BE2C (cell line): ENCODE results near the gene DEFB119.
"Not testable (repeated sequence)": the region's sequence is repeated elsewhere in the genome, so short reads cannot be mapped to it uniquely, and the experiment has no call there.

Experiments
- DNase-seq: peaks from one replicate; pipeline ENCODE4 v3.0.0-alpha.2; 2020
- H3K27me3 ChIP-seq: fragments of 250-450 bp; sonication (Bioruptor Pico); 2 replicates; pipeline ENCODE4 v1.5.1; 2020; ENCODE audit warnings: mild to moderate bottlenecking
- H3K36me3 ChIP-seq: fragments of 250-450 bp; sonication (Bioruptor Pico); 2 replicates; pipeline ENCODE4 v1.5.1; 2020; ENCODE audit warnings: mild to moderate bottlenecking
- H3K4me1 ChIP-seq: fragments of 250-450 bp; sonication (Bioruptor Pico); 2 replicates; pipeline ENCODE4 v1.5.1; 2020
- H3K4me3 ChIP-seq: 2 replicates; pipeline ENCODE4 v1.5.1; 2011; ENCODE audit warnings: low read depth, low read length
- H3K9me3 ChIP-seq: fragments of 250-450 bp; sonication (Bioruptor Pico); 2 replicates; pipeline ENCODE4 v1.5.1; 2020
- TF ChIP-seq, protein P1 (sequence below): IDR thresholded peaks from 2 replicates; pipeline ENCODE4 v1.5.1; 2012; ENCODE audit warnings: mild to moderate bottlenecking, low read depth, low read length

DEFB119 gene

GRCh38 chr20:31374346-31374745 lies 16.0 kb downstream of the DEFB119 start:
- no peaks in the 10 kb centered on the region for H3K36me3 ChIP-seq
- no peak for DNase-seq
- 0 out of 2 replicates have a peak, but pooled peaks cover 3% of the 10 kb centered on the region for H3K27me3 ChIP-seq
- no peaks in the 10 kb centered on the region for H3K9me3 ChIP-seq
- no peaks in the 10 kb centered on the region for H3K4me1 ChIP-seq
- TF ChIP-seq, protein P1, sequence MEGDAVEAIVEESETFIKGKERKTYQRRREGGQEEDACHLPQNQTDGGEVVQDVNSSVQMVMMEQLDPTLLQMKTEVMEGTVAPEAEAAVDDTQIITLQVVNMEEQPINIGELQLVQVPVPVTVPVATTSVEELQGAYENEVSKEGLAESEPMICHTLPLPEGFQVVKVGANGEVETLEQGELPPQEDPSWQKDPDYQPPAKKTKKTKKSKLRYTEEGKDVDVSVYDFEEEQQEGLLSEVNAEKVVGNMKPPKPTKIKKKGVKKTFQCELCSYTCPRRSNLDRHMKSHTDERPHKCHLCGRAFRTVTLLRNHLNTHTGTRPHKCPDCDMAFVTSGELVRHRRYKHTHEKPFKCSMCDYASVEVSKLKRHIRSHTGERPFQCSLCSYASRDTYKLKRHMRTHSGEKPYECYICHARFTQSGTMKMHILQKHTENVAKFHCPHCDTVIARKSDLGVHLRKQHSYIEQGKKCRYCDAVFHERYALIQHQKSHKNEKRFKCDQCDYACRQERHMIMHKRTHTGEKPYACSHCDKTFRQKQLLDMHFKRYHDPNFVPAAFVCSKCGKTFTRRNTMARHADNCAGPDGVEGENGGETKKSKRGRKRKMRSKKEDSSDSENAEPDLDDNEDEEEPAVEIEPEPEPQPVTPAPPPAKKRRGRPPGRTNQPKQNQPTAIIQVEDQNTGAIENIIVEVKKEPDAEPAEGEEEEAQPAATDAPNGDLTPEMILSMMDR, result no peak
- no peak overlapping the region for H3K4me3 ChIP-seq

GRCh38 chr20:31368301-31368700 lies 22.1 kb downstream of the DEFB119 start, which contains the start of gene DEFB118:
TSS of gene DEFB118 (plus strand) at chr20:31368601. CDS start at chr20:31368651, 50 bp downstream.
- TF ChIP-seq, protein P1, result no peak
- Histone ChIP-seq H3K4me1 (no peaks in the 10 kb centered on the region), H3K4me3 (no peak within 1 kb of the TSS), H3K27me3 (0 out of 2 replicates have a peak, but pooled peaks cover 3% of the 10 kb centered on the region), H3K36me3 (no peaks in the 10 kb centered on the region), H3K9me3 (no peaks in the 10 kb centered on the region)
- no peak for DNase-seq

DNA sequence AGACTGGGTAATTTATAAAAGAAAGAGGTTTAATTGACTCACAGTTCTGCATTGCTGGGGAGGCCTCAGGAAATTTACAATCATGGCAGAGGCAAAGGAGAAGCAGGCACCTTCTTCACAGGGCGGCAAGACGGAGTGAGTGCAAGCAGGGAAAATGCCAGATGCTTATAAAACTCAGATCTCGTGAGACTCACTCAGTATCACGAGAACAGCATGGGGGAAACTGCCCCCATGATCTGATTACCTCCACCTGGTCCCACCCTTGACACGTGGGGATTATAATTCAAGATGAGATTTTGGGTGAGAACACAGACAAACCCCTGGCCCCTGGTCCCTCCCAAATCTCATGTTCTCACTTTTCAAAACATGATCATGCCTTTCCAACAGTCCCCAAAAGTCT lies 26.1 kb downstream of the DEFB119 start:
- not testable (repeated sequence) for H3K4me3 ChIP-seq, H3K4me1 ChIP-seq, H3K36me3 ChIP-seq, DNase-seq, H3K27me3 ChIP-seq, H3K9me3 ChIP-seq

DNA sequence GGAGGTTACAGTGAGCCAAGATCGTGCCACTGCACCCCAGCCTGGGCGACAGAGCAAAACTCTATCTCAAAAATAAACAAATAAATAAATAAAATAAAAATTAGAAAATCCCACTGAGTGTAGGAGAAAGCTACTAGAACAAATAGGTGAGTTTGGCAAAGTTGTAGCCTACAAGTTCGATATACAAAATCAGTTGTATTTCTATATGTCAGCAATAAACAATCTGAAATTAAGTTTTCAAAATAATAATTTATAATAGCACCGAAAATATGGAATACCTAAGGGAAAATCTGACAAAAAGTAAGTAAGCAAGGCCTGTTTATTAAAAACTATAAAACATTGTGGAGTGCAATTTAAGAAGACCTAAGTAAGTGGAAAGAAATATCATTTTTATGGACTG lies 27.1 kb downstream of the DEFB119 start:
- Histone ChIP-seq H3K36me3 (no peaks in the 10 kb centered on the region), H3K27me3 (no peaks in the 10 kb centered on the region), H3K4me3 (no peak overlapping the region), H3K4me1 (no peaks in the 10 kb centered on the region), H3K9me3 (no peaks in the 10 kb centered on the region)
- no peak for DNase-seq
- TF ChIP-seq, protein P1, result no peak

GRCh38 chr20:31355981-31356380 lies 34.4 kb downstream of the DEFB119 start:
- DNase-seq, result no peak
- TF ChIP-seq, protein P1, result no peak
- Histone ChIP-seq H3K4me1 (no peaks in the 10 kb centered on the region), H3K36me3 (no peaks in the 10 kb centered on the region), H3K9me3 (no peaks in the 10 kb centered on the region), H3K27me3 (no peaks in the 10 kb centered on the region), H3K4me3 (no peak overlapping the region)

DNA sequence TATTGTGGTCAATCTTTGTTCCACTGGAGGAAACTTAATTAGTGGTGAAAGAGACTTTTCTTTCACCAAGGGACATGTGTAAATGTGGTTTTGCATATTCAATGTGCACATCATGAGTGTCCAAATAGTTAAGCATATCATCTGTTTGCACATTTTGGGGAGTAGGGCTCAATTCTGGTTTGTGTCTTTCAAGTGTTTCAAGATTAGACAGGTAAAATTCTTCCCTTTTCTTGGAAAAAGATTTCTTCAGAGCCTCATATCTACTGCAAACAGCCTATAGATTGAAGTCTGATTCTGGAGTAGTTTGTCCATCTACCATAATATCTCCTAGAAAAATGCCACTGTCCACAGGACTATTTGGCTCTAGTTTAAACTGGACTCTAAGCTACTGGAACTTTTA lies 48.9 kb downstream of the DEFB119 start:
- Histone ChIP-seq H3K27me3 (no peaks in the 10 kb centered on the region), H3K4me1 (no peaks in the 10 kb centered on the region), H3K4me3 (no peak overlapping the region), H3K9me3 (no peaks in the 10 kb centered on the region), H3K36me3 (no peaks in the 10 kb centered on the region)
- DNase-seq, result no peak
- TF ChIP-seq, protein P1, result no peak

DNA sequence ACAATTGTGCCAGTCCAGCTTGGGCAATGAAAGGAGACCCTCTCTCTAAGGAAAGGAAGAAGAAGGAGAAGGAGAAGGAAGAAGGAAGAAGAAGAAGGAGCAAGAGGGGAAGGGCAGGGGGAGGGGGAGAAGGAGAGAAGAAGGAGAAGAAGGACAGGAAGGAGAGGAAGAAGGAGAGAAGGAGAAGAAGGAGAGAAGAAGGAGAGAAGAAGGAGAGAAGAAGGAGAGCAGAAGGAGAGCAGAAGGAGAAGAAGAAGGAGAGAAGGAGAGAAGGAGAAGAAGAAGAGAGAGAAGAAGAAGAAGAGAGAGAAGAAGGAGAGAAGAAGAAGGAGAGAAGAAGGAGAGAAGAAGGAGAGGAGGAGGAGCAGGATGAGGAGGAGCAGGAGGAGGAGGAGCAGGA lies 59.5 kb downstream of the DEFB119 start:
- Histone ChIP-seq H3K27me3 (no peaks in the 10 kb centered on the region), H3K4me1 (no peaks in the 10 kb centered on the region), H3K4me3 (no peak overlapping the region), H3K9me3 (no peaks in the 10 kb centered on the region), H3K36me3 (no peaks in the 10 kb centered on the region)
- DNase-seq, result no peak
- TF ChIP-seq, protein P1, result no peak
